WERI-Rb-1 (cell line): ENCODE measurements around the gene GALNTL6.

Experiments
- DNase-seq: peaks from one replicate; pipeline ENCODE4 v3.0.0-alpha.2; 2020
- H3K27ac ChIP-seq: fragments of 250-450 bp; sonication (Bioruptor Pico); 2 replicates; pipeline ENCODE4 v1.5.1; 2020; ENCODE audit warnings: mild to moderate bottlenecking, moderate library complexity
- H3K27me3 ChIP-seq: fragments of 250-450 bp; sonication (Bioruptor Pico); 2 replicates; pipeline ENCODE4 v1.5.1; 2021; ENCODE audit warnings: mild to moderate bottlenecking, low read depth, moderate library complexity; ENCODE audit not compliant: insufficient read depth, severe bottlenecking
- H3K36me3 ChIP-seq: fragments of 250-450 bp; sonication (Bioruptor Pico); 2 replicates; pipeline ENCODE4 v1.5.1; 2020; ENCODE audit warnings: mild to moderate bottlenecking, moderate library complexity
- H3K4me3 ChIP-seq: 2 replicates; pipeline ENCODE4 v1.5.1; 2011; ENCODE audit warnings: low read depth, mild to moderate bottlenecking, control low read depth, low read length
- H3K9me3 ChIP-seq: fragments of 250-450 bp; sonication (Bioruptor Pico); 2 replicates; pipeline ENCODE4 v1.5.1; 2021; ENCODE audit warnings: mild to moderate bottlenecking, moderate library complexity; ENCODE audit not compliant: severe bottlenecking
- TF ChIP-seq, protein P1 (sequence below): IDR thresholded peaks from 2 replicates; pipeline ENCODE4 v1.5.1; 2011; ENCODE audit warnings: low read depth, mild to moderate bottlenecking, control low read depth, inconsistent platforms, low read length

GALNTL6 gene

DNA sequence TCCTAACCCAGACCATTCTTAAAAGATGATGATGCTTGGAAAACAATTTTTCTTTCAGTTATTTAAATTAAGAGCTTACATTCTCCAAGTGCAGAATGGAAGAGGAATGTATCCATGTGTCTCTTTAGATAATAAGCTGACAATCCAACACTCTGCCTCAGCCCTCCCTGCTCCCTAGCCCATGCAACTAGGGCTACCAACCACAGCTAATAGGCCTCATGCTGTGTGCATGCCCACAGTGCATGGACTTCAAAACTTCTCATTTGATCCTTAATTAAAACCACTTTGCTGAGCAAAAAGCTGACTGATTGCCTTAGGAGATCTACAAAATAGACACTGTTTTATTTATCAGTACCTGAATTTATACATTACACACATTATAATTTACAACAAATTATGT is 473.9 kb downstream of the GALNTL6 start:
- Histone ChIP-seq H3K27ac (no peak overlapping the region), H3K9me3 (no peaks in the 10 kb centered on the region), H3K27me3 (no peaks in the 10 kb centered on the region), H3K36me3 (no peaks in the 10 kb centered on the region), H3K4me3 (no peak overlapping the region)
- TF ChIP-seq, protein P1, sequence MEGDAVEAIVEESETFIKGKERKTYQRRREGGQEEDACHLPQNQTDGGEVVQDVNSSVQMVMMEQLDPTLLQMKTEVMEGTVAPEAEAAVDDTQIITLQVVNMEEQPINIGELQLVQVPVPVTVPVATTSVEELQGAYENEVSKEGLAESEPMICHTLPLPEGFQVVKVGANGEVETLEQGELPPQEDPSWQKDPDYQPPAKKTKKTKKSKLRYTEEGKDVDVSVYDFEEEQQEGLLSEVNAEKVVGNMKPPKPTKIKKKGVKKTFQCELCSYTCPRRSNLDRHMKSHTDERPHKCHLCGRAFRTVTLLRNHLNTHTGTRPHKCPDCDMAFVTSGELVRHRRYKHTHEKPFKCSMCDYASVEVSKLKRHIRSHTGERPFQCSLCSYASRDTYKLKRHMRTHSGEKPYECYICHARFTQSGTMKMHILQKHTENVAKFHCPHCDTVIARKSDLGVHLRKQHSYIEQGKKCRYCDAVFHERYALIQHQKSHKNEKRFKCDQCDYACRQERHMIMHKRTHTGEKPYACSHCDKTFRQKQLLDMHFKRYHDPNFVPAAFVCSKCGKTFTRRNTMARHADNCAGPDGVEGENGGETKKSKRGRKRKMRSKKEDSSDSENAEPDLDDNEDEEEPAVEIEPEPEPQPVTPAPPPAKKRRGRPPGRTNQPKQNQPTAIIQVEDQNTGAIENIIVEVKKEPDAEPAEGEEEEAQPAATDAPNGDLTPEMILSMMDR, result no peak
- DNase-seq, result no peak

DNA sequence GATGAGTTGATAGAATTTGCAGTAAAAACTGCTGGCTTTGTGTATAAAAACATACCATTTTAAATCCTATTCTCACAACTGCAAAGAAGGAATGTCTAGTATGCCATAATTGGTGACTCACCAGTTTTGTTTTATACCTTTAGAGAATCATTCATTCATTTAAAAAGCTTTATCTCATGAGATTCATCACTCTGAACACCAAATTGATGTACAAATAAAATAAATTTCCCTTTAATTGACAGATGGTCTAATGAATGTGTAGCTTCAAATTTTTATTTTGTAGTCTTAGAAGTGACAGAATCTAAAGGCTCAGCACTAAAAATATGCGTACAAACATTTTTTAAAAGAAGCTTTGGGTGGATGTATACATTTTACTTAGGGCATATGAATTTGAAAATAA is 492.5 kb downstream of the GALNTL6 start:
- TF ChIP-seq, protein P1, result no peak
- H3K4me3 ChIP-seq, result no peak overlapping the region
- H3K27ac ChIP-seq, result no peak overlapping the region
- no peaks in the 10 kb centered on the region for H3K9me3 ChIP-seq
- H3K27me3 ChIP-seq, result no peaks in the 10 kb centered on the region
- DNase-seq, result no peak
- no peaks in the 10 kb centered on the region for H3K36me3 ChIP-seq

DNA sequence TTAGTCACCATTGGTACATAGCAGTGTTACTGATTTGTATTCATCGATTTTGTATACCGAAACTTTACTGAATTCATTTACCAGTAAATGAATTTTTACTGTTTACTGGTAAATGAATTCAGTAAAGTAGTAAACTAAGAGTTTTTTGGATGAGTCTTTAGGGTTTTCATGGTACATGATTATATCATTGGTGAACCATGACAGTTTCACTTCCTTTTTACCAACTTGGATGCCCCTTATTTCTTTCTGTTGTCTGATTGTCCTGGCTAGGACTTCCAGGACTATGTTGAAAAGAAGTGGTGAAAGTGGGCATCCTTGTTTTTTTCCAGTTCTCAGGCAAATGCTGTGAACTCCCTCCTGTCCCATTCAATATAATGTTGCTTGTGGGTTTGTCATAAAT is 494.9 kb downstream of the GALNTL6 start:
- H3K27me3 ChIP-seq, result no peaks in the 10 kb centered on the region
- H3K27ac ChIP-seq, result no peak overlapping the region
- H3K4me3 ChIP-seq, result no peak overlapping the region
- TF ChIP-seq, protein P1, result no peak
- H3K9me3 ChIP-seq, result no peaks in the 10 kb centered on the region
- DNase-seq, result no peak
- H3K36me3 ChIP-seq, result no peaks in the 10 kb centered on the region

DNA sequence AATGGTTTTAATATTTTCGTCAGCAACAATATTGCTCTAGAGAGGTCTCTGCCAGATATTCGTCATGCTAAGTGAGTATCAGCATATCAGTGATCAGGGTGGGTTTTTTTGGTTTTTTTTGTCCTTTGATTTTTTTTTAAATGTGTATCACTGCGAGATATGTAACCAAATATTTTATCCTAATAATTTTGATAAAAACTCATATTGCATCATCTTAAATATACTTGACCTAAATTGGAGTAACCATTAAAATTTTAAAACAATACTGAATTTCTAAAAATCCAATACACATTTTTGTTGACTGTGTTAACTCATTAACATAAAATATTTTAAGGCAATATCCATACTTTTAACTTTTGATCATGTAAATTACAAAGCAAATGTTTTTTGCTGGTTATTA is 498.5 kb downstream of the GALNTL6 start:
- H3K9me3 ChIP-seq, result no peaks in the 10 kb centered on the region
- TF ChIP-seq, protein P1, result no peak

DNA sequence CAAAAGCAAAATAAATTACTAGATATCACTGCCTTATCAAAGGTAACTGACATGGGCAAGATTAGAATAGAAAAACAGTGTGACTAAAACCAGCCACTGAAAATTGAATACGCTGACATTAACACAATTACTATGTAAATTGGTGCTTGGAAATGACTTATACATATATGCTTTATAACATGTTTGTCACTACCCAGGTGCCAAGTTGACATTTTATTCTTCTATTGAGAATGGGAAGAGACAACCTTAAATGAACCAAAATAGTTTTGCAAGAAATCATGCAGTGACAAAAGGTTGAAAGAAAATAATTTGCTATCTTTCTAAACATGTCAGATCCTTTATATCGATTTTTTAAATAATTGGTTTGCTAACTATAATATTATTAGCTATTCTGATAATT is 510.1 kb downstream of the GALNTL6 start:
- no peaks in the 10 kb centered on the region for H3K9me3 ChIP-seq
- H3K4me3 ChIP-seq, result no peak overlapping the region
- H3K36me3 ChIP-seq, result no peaks in the 10 kb centered on the region
- no peak overlapping the region for H3K27ac ChIP-seq
- no peak for DNase-seq
- H3K27me3 ChIP-seq, result no peaks in the 10 kb centered on the region
- TF ChIP-seq, protein P1, result no peak

More for the DNA sequence above, 498.5 kb downstream of the GALNTL6 start:
- Histone ChIP-seq H3K4me3 (no peak overlapping the region), H3K36me3 (no peaks in the 10 kb centered on the region), H3K27me3 (no peaks in the 10 kb centered on the region), H3K27ac (no peak overlapping the region)
- DNase-seq, result no peak

DNA sequence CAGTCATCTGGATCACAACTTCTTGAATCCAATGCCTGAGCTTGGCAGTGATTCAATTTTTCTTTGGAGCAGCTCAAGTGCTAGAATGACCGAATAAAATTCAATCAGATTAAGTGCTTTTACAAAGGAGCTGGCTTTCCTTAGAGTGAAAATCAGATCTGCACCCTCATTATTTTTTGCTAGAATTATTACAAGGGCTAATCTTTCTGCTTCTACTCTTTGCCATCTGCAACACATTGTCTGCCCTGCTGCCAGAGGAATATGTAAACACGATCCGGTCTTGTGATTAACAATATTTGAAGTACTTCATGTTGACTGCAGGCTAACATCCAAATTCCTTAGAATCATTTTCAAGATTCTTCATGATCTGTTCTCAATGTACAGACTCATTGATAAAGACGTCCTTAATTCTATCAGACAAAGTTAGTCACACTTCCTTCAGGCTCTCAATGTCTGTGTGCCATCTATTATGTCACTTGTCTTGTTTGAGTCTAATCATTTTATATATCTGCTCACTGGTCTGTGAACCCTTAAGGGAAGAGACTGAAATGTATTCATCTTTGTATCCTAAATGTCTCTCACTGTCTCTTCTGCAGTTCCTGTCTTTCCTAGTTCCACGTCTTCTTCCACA is 531.2 kb downstream of the GALNTL6 start:
- no peaks in the 10 kb centered on the region for H3K9me3 ChIP-seq
- no peak overlapping the region for H3K4me3 ChIP-seq
- peak overlapping the region; percentile 21; the same call in 1 of the 2 replicates for H3K27ac ChIP-seq
- H3K27me3 ChIP-seq, result no peaks in the 10 kb centered on the region
- TF ChIP-seq, protein P1, result no peak
- no peaks in the 10 kb centered on the region for H3K36me3 ChIP-seq
- DNase-seq, result no peak
